CD14-positive monocyte (primary cell): ENCODE measurements around the gene SLC6A13. TPM values are rescaled to one million over a fixed set of nuclear protein-coding genes. Genes with fewer than 3 reads are reported as not detected.
A peak's percentile ranks its signal among the peaks of the same experiment; 100 is the strongest.

Experiments
- DNase-seq, 3 donors: peaks; one replicate each; pipeline ENCODE4 v3.0.0-alpha.2; 2011 to 2022
- H2AFZ ChIP-seq: 2 replicates; pipeline ENCODE4 v1.6.0; 2012; ENCODE audit warnings: mild to moderate bottlenecking, low read depth, low read length, inconsistent platforms; ENCODE audit not compliant: insufficient read depth, poor library complexity, severe bottlenecking
- H3K27ac ChIP-seq, 2 donors: 1 replicate in 1 of 2; 2 replicates in 1 of 2; pipeline ENCODE4 v1.5.1; 2012 to 2013; ENCODE audit warnings: low read length in 2 of 2, control low read depth in 1 of 2, inconsistent platforms in 1 of 2, low read depth in 1 of 2, mild to moderate bottlenecking in 1 of 2
- H3K27me3 ChIP-seq, 2 donors: one replicate each; pipeline versions ENCODE4 v1.6.0 to v1.6.1; 2011 to 2013; ENCODE audit warnings: low read length in 2 of 2; ENCODE audit not compliant: control insufficient read depth in 2 of 2, insufficient read depth in 2 of 2
- H3K36me3 ChIP-seq, 2 donors: replicated peaks in 1 of 2; 1 replicate in 1 of 2; 2 replicates in 1 of 2; pipeline versions ENCODE4 v1.5.1 to v1.6.1; 2012 to 2013; ENCODE audit warnings: low read length in 2 of 2, control low read depth in 1 of 2, inconsistent platforms in 1 of 2, mild to moderate bottlenecking in 1 of 2; ENCODE audit not compliant: insufficient read depth in 2 of 2, control insufficient read depth in 1 of 2
- H3K4me1 ChIP-seq, 2 donors: 1 replicate in 1 of 2; 2 replicates in 1 of 2; pipeline versions ENCODE4 v1.5.1 to v1.6.1; 2012 to 2013; ENCODE audit warnings: low read length in 2 of 2, control low read depth in 1 of 2, inconsistent platforms in 1 of 2, mild to moderate bottlenecking in 1 of 2, moderate library complexity in 1 of 2; ENCODE audit not compliant: insufficient read depth in 2 of 2, control insufficient read depth in 1 of 2
- H3K4me2 ChIP-seq: replicated peaks from 2 replicates; pipeline ENCODE3; 2012; ENCODE audit warnings: low read length, moderate library complexity, mild to moderate bottlenecking; ENCODE audit not compliant: poor library complexity, severe bottlenecking; ENCODE audit errors: extremely low read depth
- H3K4me3 ChIP-seq, 3 experiments: fragments of 200-600 bp in 1 of 3; sonication (generic) in 1 of 3; replicated peaks in 1 of 3; 1 replicate in 2 of 3; 2 replicates in 1 of 3; pipeline ENCODE4 v1.5.1; 2011 to 2013; ENCODE audit warnings: low read length in 3 of 3, mild to moderate bottlenecking in 3 of 3, control low read depth in 2 of 3, low read depth in 2 of 3, inconsistent platforms in 1 of 3, moderate library complexity in 1 of 3
- H3K79me2 ChIP-seq: 2 replicates; pipeline ENCODE4 v1.6.0; 2012; ENCODE audit warnings: mild to moderate bottlenecking, control low read depth, inconsistent platforms, low read length, moderate library complexity; ENCODE audit not compliant: insufficient read depth
- H3K9ac ChIP-seq: 2 replicates; pipeline ENCODE4 v1.6.0; 2017; ENCODE audit warnings: low read length, mild to moderate bottlenecking; ENCODE audit not compliant: insufficient read depth, poor library complexity, severe bottlenecking
- H3K9me3 ChIP-seq, 2 donors: replicated peaks in 1 of 2; 1 replicate in 1 of 2; 2 replicates in 1 of 2; pipeline versions ENCODE4 v1.5.1 to v1.6.1; 2012 to 2013; ENCODE audit warnings: low read length in 2 of 2, control low read depth in 1 of 2; ENCODE audit not compliant: control insufficient read depth in 1 of 2, insufficient read depth in 1 of 2
- H4K20me1 ChIP-seq: 2 replicates; pipeline ENCODE4 v1.6.0; 2012; ENCODE audit warnings: mild to moderate bottlenecking, low read length, control low read depth, moderate library complexity; ENCODE audit not compliant: insufficient read depth
- H3K27ac Mint-ChIP-seq, 7 donors: one replicate each; pipeline ENCODE4 v1.8.0; 2020; ENCODE audit warnings: mild to moderate bottlenecking in 7 of 7, mixed read lengths in 7 of 7, moderate library complexity in 6 of 7, inconsistent platforms in 2 of 7
- H3K27me3 Mint-ChIP-seq, 3 donors: one replicate each; pipeline ENCODE4 v1.8.0; 2021 to 2022; ENCODE audit warnings: low read depth in 3 of 3, mild to moderate bottlenecking in 3 of 3, mixed read lengths in 3 of 3, moderate library complexity in 3 of 3, inconsistent platforms in 1 of 3
- H3K36me3 Mint-ChIP-seq, 2 donors: one replicate each; pipeline ENCODE4 v1.8.0; 2020; ENCODE audit warnings: mixed read lengths in 2 of 2, inconsistent platforms in 1 of 2, mild to moderate bottlenecking in 1 of 2
- H3K4me1 Mint-ChIP-seq: one replicate; pipeline ENCODE4 v1.8.0; 2020; ENCODE audit warnings: mild to moderate bottlenecking, mixed read lengths
- H3K4me3 Mint-ChIP-seq, 2 donors: one replicate each; pipeline ENCODE4 v1.8.0; 2020; ENCODE audit warnings: mild to moderate bottlenecking in 2 of 2, mixed read lengths in 2 of 2, moderate library complexity in 1 of 2
- H3K9me3 Mint-ChIP-seq, 7 donors: one replicate each; pipeline ENCODE4 v1.8.0; 2020 to 2022; ENCODE audit warnings: mixed read lengths in 7 of 7, mild to moderate bottlenecking in 6 of 7, moderate library complexity in 6 of 7, inconsistent platforms in 2 of 7
- WGBS: methylation state at CpG from one replicate; pipeline ENCODE4 v1.1.5; 2013; ENCODE audit warnings: missing lambda C conversion rate; ENCODE audit not compliant: insufficient coverage; 5-methylcytosine and 5-hydroxymethylcytosine counted together
- intact Hi-C, 2 donors: fragments of 100-400 bp; cut with micrococcal nuclease; formaldehyde crosslinking; loops; one replicate each; pipeline versions ENCODE4 v1.15.0 to v1.15.1; 2023
- polyA plus RNA-seq, 3 donors: library from polyadenylated mRNA; depleted of rRNA in 1 of 3; unstranded in 2 of 3; stranded (reverse) in 1 of 3; fragments of 300-500 nt in 2 of 3; fragments of >200 nt in 1 of 3; fragmentation: Illumina TruSeq in 2 of 3; gene quantifications; 1 replicate in 2 of 3; 2 replicates in 1 of 3; pipeline ENCODE4 v1.2.3, GENCODE V29; 2012 to 2021
- TF ChIP-seq, protein P1 (sequence below): fragments of 200-600 bp; IDR thresholded peaks from one replicate; pipeline ENCODE4 v1.8.0; 2022; ENCODE audit warnings: antibody characterized with exemption, mild to moderate bottlenecking

The SLC6A13 gene
- polyA plus RNA-seq, 3 donors, result 0.13 TPM; not detected in 2

DNA sequence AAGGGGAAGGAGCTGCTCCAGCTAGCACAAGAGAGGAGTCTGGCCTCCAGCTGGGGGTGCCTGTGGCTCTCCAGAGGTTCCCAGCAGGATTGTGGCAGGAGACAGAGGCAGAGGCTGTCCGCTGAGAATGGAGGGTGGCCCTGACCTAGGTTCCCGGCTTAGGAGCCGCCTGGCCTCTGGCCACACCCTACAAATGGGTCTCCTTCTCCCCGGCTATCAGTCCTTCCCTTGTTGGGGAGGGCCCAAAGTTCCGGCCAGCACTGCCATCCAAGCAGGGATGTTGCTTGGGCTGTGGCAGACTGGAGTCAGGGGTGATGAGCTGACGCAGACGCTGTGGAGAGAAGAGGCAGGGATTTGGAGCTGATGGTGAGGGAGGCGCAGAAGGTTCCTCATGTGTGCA is 71.8 kb downstream of the SLC6A13 start:
- intact Hi-C loops, result no loop called here
- Mint-ChIP-seq H3K27me3 (peaks cover 22 to 36% (median 35%) of the 10 kb centered on the region in 3 donors), H3K27ac (no peak overlapping the region), H3K4me3 (no peak overlapping the region), H3K4me1 (peaks cover 11% of the 10 kb centered on the region), H3K9me3 (peaks cover 3 to 8% (median 7%) of the 10 kb centered on the region in 7 donors), H3K36me3 (peaks cover 0 to 2% of the 10 kb centered on the region in 2 donors)
- WGBS, result 94% methylated on average over 8 of the region's 8 CpGs
- Histone ChIP-seq H3K9ac (no peak overlapping the region), H3K27me3 (peaks cover 0 to 5% of the 10 kb centered on the region in 2 donors), H3K4me1 (peaks cover 9 to 16% of the 10 kb centered on the region in 2 donors), H3K9me3 (no peaks in the 10 kb centered on the region), H4K20me1 (no peaks in the 10 kb centered on the region), H3K4me2 (no peak overlapping the region), H3K4me3 (no peak overlapping the region), H3K36me3 (no peaks in the 10 kb centered on the region), H3K27ac (no peak overlapping the region), H3K79me2 (no peaks in the 10 kb centered on the region), H2AFZ (no peak overlapping the region)
- TF ChIP-seq, protein P1, sequence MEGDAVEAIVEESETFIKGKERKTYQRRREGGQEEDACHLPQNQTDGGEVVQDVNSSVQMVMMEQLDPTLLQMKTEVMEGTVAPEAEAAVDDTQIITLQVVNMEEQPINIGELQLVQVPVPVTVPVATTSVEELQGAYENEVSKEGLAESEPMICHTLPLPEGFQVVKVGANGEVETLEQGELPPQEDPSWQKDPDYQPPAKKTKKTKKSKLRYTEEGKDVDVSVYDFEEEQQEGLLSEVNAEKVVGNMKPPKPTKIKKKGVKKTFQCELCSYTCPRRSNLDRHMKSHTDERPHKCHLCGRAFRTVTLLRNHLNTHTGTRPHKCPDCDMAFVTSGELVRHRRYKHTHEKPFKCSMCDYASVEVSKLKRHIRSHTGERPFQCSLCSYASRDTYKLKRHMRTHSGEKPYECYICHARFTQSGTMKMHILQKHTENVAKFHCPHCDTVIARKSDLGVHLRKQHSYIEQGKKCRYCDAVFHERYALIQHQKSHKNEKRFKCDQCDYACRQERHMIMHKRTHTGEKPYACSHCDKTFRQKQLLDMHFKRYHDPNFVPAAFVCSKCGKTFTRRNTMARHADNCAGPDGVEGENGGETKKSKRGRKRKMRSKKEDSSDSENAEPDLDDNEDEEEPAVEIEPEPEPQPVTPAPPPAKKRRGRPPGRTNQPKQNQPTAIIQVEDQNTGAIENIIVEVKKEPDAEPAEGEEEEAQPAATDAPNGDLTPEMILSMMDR, result no peak
- no peak for DNase-seq

DNA sequence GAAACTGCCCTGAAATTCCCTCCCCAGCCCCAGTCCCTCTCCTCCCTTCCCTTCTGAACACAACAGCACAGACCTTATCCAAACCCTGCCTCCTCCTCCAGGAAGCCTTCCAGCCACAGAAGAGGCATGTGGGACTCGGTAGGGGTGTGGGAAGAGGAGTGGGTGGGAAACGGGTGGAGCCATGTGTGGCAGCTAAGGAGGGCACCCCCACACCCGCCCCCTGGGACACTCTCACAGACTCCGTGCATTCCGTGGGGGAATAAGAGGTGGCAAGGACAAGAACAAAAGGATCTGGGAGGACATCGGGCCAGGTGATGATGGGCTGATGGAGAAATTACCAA is 73.0 kb downstream of the SLC6A13 start:
- Histone ChIP-seq H3K4me1 (peaks cover 16 to 24% of the 10 kb centered on the region in 2 donors), H4K20me1 (no peaks in the 10 kb centered on the region), H2AFZ (no peak overlapping the region), H3K79me2 (no peaks in the 10 kb centered on the region), H3K27me3 (peaks cover 0 to 5% of the 10 kb centered on the region in 2 donors), H3K27ac (no peak overlapping the region), H3K36me3 (no peaks in the 10 kb centered on the region), H3K9me3 (no peaks in the 10 kb centered on the region), H3K4me2 (peak overlapping the region; percentile 64), H3K4me3 (no peak overlapping the region), H3K9ac (no peak overlapping the region)
- Mint-ChIP-seq H3K27ac (no peak overlapping the region), H3K9me3 (peaks cover 3 to 8% (median 7%) of the 10 kb centered on the region in 7 donors), H3K4me1 (peaks cover 23% of the 10 kb centered on the region), H3K27me3 (peaks cover 22 to 42% (median 38%) of the 10 kb centered on the region in 3 donors), H3K36me3 (peaks cover 0 to 2% of the 10 kb centered on the region in 2 donors), H3K4me3 (peak overlapping the region in 1 of 2 donors; percentile 94)
- no peak for DNase-seq
- WGBS, result no CpG with 5 or more reads among the region's 6 CpGs
- intact Hi-C loops, result no loop called here
- TF ChIP-seq, protein P1, result no peak
